HCT116 (cell line): ENCODE measurements around the gene GAPDH.

Experiments
- EZH2 ChIP-seq: fragments of 200-600 bp; sonication (generic); IDR thresholded peaks from 2 replicates; pipeline ENCODE4 v1.6.1; 2017; ENCODE audit warnings: antibody characterized with exemption, mixed run types
- MAX ChIP-seq: IDR thresholded peaks from 2 replicates; pipeline ENCODE4 v1.6.1; 2012
- POLR2A ChIP-seq: IDR thresholded peaks from 2 replicates; pipeline ENCODE4 v1.7.0; 2011; ENCODE audit warnings: borderline replicate concordance; ENCODE audit not compliant: insufficient read depth, insufficient read length; ENCODE audit errors: extremely low read depth
- POLR2AphosphoS5 ChIP-seq: IDR thresholded peaks from 2 replicates; pipeline ENCODE4 v1.6.1; 2011; ENCODE audit warnings: mild to moderate bottlenecking, low read depth, low read length, moderate library complexity
- TF ChIP-seq, protein P1 (sequence below), 3 experiments: fragments of 200-600 bp in 1 of 3; sonication (generic) in 1 of 3; IDR thresholded peaks in 2 of 3; conservative IDR thresholded peaks in 1 of 3; 2 replicates each; pipeline ENCODE4 v1.5.1; 2012 to 2017; ENCODE audit warnings: low read depth in 2 of 3, low read length in 2 of 3, antibody characterized with exemption in 1 of 3, borderline replicate concordance in 1 of 3, control low read depth in 1 of 3, mild to moderate bottlenecking in 1 of 3, mixed read lengths in 1 of 3, mixed run types in 1 of 3, moderate library complexity in 1 of 3; ENCODE audit not compliant: insufficient read depth in 1 of 3

- TF ChIP-seq, protein P1, sequence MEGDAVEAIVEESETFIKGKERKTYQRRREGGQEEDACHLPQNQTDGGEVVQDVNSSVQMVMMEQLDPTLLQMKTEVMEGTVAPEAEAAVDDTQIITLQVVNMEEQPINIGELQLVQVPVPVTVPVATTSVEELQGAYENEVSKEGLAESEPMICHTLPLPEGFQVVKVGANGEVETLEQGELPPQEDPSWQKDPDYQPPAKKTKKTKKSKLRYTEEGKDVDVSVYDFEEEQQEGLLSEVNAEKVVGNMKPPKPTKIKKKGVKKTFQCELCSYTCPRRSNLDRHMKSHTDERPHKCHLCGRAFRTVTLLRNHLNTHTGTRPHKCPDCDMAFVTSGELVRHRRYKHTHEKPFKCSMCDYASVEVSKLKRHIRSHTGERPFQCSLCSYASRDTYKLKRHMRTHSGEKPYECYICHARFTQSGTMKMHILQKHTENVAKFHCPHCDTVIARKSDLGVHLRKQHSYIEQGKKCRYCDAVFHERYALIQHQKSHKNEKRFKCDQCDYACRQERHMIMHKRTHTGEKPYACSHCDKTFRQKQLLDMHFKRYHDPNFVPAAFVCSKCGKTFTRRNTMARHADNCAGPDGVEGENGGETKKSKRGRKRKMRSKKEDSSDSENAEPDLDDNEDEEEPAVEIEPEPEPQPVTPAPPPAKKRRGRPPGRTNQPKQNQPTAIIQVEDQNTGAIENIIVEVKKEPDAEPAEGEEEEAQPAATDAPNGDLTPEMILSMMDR (IDR thresholded peaks at IDR 0.05 in 2 of 3, conservative IDR thresholded peaks at IDR 0.05 in 1 of 3; ENCODE audit: borderline replicate concordance in 1 of 3, insufficient read depth in 1 of 3, low read depth in 2 of 3, low read length in 2 of 3): no peak
- no peak for TF ChIP-seq POLR2A
- no peak for TF ChIP-seq MAX
- no peak for TF ChIP-seq EZH2
- no peak for TF ChIP-seq POLR2AphosphoS5
Measured at GRCh38 chr12:6522193-6522592, 12.1 kb upstream of the GAPDH start.
